Measurements from ENCODE around the gene ALKBH5. TPM values are rescaled to one million over a fixed set of nuclear protein-coding genes. Genes with fewer than 3 reads are reported as not detected.

The ALKBH5 gene
- total RNA-seq, 2 donors from 2014 or later: 177 to 193 TPM

GRCh38 chr17:18177722-18178121, 5.9 kb upstream of the ALKBH5 start:
- no peak overlapping the region for H3K4me3 ChIP-seq
- H3K9me3 ChIP-seq: no peaks in the 10 kb centered on the region
- no peaks in the 10 kb centered on the region for H3K27me3 ChIP-seq
- peaks cover 0 to 14% of the 10 kb centered on the region in 2 donors for H3K4me1 ChIP-seq
- no peak for TF ChIP-seq CTCF (IDR thresholded peaks at IDR 0.05)
- H3K36me3 ChIP-seq: no peaks in the 10 kb centered on the region
- H3K27ac ChIP-seq: no peak overlapping the region
- no peak for DNase-seq (ENCODE audit: low spot score)

GRCh38 chr17:18179196-18179595, 4.4 kb upstream of the ALKBH5 start:
- no peak for TF ChIP-seq CTCF (IDR thresholded peaks at IDR 0.05)
- Histone ChIP-seq H3K4me3 (no peak overlapping the region), H3K27ac (no peak overlapping the region), H3K27me3 (no peaks in the 10 kb centered on the region), H3K36me3 (no peaks in the 10 kb centered on the region), H3K9me3 (no peaks in the 10 kb centered on the region), H3K4me1 (peaks cover 0 to 14% of the 10 kb centered on the region in 2 donors)
- no peak for DNase-seq (ENCODE audit: low spot score)

GRCh38 chr17:18179804-18180203, 3.8 kb upstream of the ALKBH5 start:
- Histone ChIP-seq H3K9me3 (no peaks in the 10 kb centered on the region), H3K27ac (no peak overlapping the region), H3K4me1 (peaks cover 0 to 16% of the 10 kb centered on the region in 2 donors), H3K36me3 (no peaks in the 10 kb centered on the region), H3K4me3 (no peak overlapping the region), H3K27me3 (no peaks in the 10 kb centered on the region)
- no peak for TF ChIP-seq CTCF (IDR thresholded peaks at IDR 0.05)
- DNase-seq (ENCODE audit: low spot score): no peak

GRCh38 chr17:18181358-18181757, 2.3 kb upstream of the ALKBH5 start:
- Histone ChIP-seq H3K36me3 (no peaks in the 10 kb centered on the region), H3K27ac (peak overlapping the region; percentile 92 to 94), H3K4me3 (no peak overlapping the region), H3K4me1 (peaks cover 0 to 31% of the 10 kb centered on the region in 2 donors), H3K27me3 (no peaks in the 10 kb centered on the region), H3K9me3 (no peaks in the 10 kb centered on the region)
- no peak for DNase-seq (ENCODE audit: low spot score)
- no peak for TF ChIP-seq CTCF (IDR thresholded peaks at IDR 0.05)

- H3K4me3 ChIP-seq: peak overlapping the region; percentile 85 to 92
- H3K36me3 ChIP-seq: no peaks in the 10 kb centered on the region
- no peak for TF ChIP-seq CTCF (IDR thresholded peaks at IDR 0.05)
- H3K4me1 ChIP-seq: peaks cover 0 to 41% of the 10 kb centered on the region in 2 donors
- H3K27me3 ChIP-seq: no peaks in the 10 kb centered on the region
- no peak for DNase-seq (ENCODE audit: low spot score)
- H3K27ac ChIP-seq: peak overlapping the region; percentile 92 to 94
- no peaks in the 10 kb centered on the region for H3K9me3 ChIP-seq
Measured at GRCh38 chr17:18182110-18182977, 1.3 kb upstream of the ALKBH5 start.
